GM19193 (cell line): Measurements from ENCODE around the gene MTG2.

Experiments
- POLR2A ChIP-seq: IDR thresholded peaks from 4 replicates; pipeline ENCODE4 v1.6.1; 2011; ENCODE audit not compliant: insufficient read depth, insufficient read length; ENCODE audit errors: extremely low read depth

Gene MTG2

GRCh38 chr20:62230276-62230675 is 47.4 kb downstream of the MTG2 start:
- no peak for TF ChIP-seq POLR2A

GRCh38 chr20:62230696-62231095 is 47.9 kb downstream of the MTG2 start:
- no peak for TF ChIP-seq POLR2A

GRCh38 chr20:62231292-62231691 is 48.5 kb downstream of the MTG2 start:
- TF ChIP-seq POLR2A, result no peak

GRCh38 chr20:62232194-62232593 is 49.4 kb downstream of the MTG2 start:
- TF ChIP-seq POLR2A, result no peak

- no peak for TF ChIP-seq POLR2A
Observed at GRCh38 chr20:62232770-62233645, 50.2 kb downstream of the MTG2 start.

- TF ChIP-seq POLR2A, result no peak
Observed at GRCh38 chr20:62233684-62234083, 50.9 kb downstream of the MTG2 start.

- no peak for TF ChIP-seq POLR2A
Observed at GRCh38 chr20:62234339-62234738, 51.5 kb downstream of the MTG2 start.

GRCh38 chr20:62235001-62235776 is 52.4 kb downstream of the MTG2 start:
- no peak for TF ChIP-seq POLR2A

- no peak for TF ChIP-seq POLR2A
Observed at GRCh38 chr20:62235777-62236157, 52.9 kb downstream of the MTG2 start.

- no peak for TF ChIP-seq POLR2A
Observed at GRCh38 chr20:62236200-62236599, 53.4 kb downstream of the MTG2 start.

GRCh38 chr20:62236766-62237513 is 54.1 kb downstream of the MTG2 start:
- TF ChIP-seq POLR2A, result no peak

- no peak for TF ChIP-seq POLR2A
Observed at GRCh38 chr20:62237514-62237800, 54.6 kb downstream of the MTG2 start.

GRCh38 chr20:62237801-62238568 is 55.2 kb downstream of the MTG2 start, which contains the start of gene OSBPL2:
Gene OSBPL2, plus strand, starts transcription at chr20:62238521. Its CDS starts 17,664 bp downstream, at chr20:62256185.
- TF ChIP-seq POLR2A, result peak; percentile 39

- no peak for TF ChIP-seq POLR2A
Observed at GRCh38 chr20:62238569-62239277, 55.9 kb downstream of the MTG2 start.
